NK-92 (cell line): ENCODE results near the gene PLXNB1.
"Not testable (repeated sequence)": the region's sequence is repeated elsewhere in the genome, so short reads cannot be mapped to it uniquely, and the experiment has no call there.

Experiments used
- DNase-seq: peaks from one replicate; lab custom pipeline; 2025; ENCODE audit not compliant: unreplicated experiment; lab: John Stamatoyannopoulos, UW

PLXNB1 gene, protein sequence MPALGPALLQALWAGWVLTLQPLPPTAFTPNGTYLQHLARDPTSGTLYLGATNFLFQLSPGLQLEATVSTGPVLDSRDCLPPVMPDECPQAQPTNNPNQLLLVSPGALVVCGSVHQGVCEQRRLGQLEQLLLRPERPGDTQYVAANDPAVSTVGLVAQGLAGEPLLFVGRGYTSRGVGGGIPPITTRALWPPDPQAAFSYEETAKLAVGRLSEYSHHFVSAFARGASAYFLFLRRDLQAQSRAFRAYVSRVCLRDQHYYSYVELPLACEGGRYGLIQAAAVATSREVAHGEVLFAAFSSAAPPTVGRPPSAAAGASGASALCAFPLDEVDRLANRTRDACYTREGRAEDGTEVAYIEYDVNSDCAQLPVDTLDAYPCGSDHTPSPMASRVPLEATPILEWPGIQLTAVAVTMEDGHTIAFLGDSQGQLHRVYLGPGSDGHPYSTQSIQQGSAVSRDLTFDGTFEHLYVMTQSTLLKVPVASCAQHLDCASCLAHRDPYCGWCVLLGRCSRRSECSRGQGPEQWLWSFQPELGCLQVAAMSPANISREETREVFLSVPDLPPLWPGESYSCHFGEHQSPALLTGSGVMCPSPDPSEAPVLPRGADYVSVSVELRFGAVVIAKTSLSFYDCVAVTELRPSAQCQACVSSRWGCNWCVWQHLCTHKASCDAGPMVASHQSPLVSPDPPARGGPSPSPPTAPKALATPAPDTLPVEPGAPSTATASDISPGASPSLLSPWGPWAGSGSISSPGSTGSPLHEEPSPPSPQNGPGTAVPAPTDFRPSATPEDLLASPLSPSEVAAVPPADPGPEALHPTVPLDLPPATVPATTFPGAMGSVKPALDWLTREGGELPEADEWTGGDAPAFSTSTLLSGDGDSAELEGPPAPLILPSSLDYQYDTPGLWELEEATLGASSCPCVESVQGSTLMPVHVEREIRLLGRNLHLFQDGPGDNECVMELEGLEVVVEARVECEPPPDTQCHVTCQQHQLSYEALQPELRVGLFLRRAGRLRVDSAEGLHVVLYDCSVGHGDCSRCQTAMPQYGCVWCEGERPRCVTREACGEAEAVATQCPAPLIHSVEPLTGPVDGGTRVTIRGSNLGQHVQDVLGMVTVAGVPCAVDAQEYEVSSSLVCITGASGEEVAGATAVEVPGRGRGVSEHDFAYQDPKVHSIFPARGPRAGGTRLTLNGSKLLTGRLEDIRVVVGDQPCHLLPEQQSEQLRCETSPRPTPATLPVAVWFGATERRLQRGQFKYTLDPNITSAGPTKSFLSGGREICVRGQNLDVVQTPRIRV (N-terminal part only)

GRCh38 chr3:48429960-48430707, at the start of gene PLXNB1:
Gene PLXNB1, minus strand, starts transcription at chr3:48430086. Its CDS starts 5,475 bp downstream, at chr3:48424611.
- DNase-seq, result no peak

DNA sequence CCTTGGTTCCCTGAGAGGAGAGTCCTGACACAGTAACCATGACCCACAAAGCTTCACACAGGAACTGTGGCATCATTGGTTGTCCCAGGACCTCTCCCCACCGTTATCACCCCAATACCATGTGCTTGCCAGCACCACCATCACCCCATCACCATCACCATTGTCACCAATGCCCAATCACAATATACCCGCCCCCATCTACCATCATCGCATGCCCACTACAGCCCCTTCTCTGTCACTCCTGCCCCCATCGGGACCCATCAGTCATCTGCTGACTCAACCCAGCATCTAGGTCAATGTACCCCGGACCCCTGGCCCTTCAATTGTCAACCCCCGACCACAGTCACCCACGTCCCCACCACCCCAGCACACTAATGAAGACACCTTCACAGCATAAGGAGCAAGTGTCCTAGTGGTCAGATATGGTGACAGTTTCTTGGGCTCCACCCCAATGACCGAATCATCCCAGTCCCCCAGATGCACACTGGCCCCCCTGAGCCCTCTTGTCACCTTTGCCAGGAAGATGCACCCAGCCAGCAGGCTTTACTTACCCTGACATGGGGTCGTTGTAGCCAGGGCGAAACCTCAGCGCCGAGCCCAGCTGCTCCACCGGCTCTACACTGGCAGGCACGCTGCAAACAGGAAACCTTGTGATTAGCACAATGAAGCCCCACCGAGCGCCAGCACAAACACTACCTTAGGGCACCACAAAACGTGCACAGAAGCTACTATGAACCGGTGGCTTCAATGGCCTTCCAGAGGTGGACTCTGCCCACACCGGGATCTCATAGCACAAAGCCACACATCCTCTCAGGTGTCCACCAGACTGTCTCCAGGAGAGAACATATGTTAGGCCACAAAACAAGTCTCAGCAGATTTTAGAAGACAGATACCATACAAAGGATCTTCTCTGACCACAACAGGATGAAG, 49.0 kb upstream of the PLXNB1 start:
- no peak for DNase-seq

GRCh38 chr3:48477959-48478520, 48.2 kb upstream of the PLXNB1 start:
- no peak for DNase-seq

- DNase-seq, result no peak
These were observed 46.7 kb upstream of the PLXNB1 start for GRCh38 chr3:48476426-48477053.

GRCh38 chr3:48475188-48475587, 45.3 kb upstream of the PLXNB1 start:
- DNase-seq, result no peak

DNA sequence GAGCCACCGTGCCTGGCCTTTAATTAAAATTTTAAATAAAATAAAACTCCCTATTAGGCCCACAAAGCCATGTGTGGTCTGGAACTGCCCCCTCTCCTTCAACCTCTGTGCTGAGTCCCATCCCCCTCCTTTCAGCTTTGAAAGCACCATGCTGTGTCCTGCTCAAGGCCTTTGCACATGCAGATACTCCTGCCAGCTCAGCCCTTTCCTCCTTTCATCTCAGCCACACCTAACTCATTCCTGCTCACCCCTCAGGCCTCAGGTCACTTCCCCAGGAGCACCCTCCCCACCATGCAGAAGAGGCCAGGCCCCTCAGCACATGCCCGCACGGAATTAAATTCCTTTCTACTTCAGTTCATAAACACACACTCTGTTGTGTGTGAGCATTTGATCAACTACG, 44.7 kb upstream of the PLXNB1 start:
- no peak for DNase-seq

GRCh38 chr3:48474031-48474430, 44.1 kb upstream of the PLXNB1 start:
- DNase-seq, result not testable (repeated sequence)

DNA sequence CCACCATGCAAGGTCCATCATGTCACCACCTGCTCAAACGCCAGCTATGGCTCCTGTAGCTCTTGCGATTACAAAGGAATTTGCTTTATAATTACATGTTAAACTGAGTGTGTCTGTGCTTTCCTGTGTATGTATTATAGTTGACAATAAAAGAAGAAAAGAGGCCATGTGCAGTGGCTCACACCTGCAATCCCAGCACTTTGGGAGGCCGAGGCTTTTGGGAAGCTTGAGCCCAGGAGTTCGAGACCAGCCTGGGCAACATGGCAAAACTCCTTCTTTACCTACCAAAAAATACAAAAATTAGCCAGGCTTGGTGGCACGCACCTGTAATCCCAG, 43.7 kb upstream of the PLXNB1 start:
- DNase-seq, result no peak

DNA sequence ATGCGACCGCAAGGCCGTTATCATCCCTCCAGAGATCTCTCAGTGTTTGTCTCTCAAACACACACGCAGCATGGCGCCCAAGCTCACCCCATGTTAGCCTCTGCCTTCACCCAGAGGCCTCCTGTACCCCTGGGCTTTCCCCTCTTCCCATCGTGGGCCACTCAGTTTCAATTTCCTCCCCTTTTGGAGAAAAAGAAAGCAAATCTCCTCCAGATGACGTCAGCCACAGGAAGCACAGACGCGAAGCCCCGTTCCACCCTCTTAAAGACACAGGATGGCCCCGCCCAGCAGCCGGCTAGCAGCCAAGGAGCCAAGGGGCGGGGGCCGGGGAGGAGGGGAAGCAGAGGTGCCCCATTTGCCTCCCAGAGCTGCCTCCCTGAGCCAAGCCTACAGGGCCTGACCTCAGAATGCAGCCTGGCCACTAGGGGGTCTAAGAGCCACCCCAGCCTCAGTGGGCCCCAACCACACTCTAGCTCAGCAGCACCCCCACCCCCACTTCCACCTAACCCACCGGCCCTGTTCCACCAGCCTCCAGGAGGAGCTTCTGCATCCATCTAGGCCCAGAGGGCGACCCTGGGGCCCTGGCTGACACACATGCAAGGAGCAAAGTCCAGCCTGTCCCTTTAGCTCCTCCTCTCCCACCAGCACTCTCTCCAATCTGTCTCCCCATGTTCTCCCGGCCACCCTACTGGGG, 43.2 kb upstream of the PLXNB1 start:
- peak; percentile 54 for DNase-seq

GRCh38 chr3:48472673-48472922, 42.7 kb upstream of the PLXNB1 start:
- DNase-seq, result no peak

- DNase-seq, result no peak
These were observed 40.4 kb upstream of the PLXNB1 start for GRCh38 chr3:48470286-48470685.

- no peak for DNase-seq
These were observed 39.4 kb upstream of the PLXNB1 start for GRCh38 chr3:48469046-48469915.

DNA sequence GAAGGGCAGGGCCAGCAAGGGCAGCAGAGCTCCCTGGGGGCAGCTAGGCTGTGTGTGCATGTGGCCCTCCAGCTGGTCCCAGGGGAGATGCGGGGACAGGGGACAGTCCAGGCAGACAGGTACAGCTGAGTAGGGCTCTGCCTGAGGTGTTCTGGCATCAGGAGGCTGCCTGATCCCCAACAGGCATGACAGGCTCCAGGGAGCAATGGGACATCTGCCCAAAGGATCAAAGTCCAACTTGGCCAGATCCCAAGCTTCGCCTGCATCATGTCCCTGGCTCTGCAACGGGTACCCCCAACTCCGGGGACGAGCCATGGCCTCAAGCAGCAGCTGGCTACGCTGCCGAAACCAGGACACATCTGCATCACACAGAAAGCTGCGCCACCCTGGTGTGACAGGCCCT, 38.4 kb upstream of the PLXNB1 start:
- DNase-seq, result no peak

GRCh38 chr3:48467473-48468267, 37.8 kb upstream of the PLXNB1 start:
- DNase-seq, result no peak

DNA sequence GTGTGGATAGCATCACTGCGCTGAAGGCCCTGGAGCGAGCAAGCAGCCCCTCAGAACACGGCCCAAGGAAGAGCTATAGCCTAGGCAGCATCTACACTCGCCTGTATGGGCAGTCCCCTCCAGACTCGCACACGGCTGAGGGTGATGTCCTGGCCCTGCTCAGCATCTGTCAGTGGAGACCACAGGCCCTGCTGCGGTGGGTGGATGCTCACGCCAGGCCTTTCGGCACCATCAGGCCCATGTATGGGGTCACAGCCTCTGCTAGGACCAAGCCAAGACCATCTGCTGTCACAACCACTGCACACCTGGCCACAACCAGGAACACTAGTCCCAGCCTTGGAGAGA, 37.2 kb upstream of the PLXNB1 start:
- DNase-seq, result no peak

DNA sequence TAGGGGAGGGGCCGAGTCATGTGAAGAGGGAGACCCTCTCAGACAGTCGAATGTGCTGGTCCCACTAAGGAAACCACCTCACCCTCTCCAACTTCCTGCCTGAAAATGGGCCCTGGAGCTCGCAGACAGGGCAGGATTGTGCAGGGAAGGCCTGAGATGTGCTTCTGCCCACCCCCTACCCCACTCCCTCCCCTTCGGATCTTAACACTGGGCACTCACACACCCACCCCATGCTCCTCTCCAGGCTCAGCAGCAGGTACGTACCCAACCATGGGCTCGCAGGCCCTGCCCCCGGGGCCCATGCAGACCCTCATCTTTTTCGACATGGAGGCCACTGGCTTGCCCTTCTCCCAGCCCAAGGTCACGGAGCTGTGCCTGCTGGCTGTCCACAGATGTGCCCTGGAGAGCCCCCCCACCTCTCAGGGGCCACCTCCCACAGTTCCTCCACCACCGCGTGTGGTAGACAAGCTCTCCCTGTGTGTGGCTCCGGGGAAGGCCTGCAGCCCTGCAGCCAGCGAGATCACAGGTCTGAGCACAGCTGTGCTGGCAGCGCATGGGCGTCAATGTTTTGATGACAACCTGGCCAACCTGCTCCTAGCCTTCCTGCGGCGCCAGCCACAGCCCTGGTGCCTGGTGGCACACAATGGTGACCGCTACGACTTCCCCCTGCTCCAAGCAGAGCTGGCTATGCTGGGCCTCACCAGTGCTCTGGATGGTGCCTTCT, 36.7 kb upstream of the PLXNB1 start:
- DNase-seq, result no peak
